HG02840 (cell line): Measurements from ENCODE around the gene AMBN.
"Not testable (repeated sequence)": the region's sequence is repeated elsewhere in the genome, so short reads cannot be mapped to it uniquely, and the experiment has no call there.

Experiments used
- ATAC-seq: cut with Tn5 transposase; IDR thresholded peaks from one replicate; pipeline ENCODE4 v1.9.1; 2021; ENCODE audit warnings: mild to moderate bottlenecking, moderate library complexity, moderate number of reproducible peaks; ENCODE audit not compliant: unreplicated experiment, low FRiP score

The AMBN gene

DNA sequence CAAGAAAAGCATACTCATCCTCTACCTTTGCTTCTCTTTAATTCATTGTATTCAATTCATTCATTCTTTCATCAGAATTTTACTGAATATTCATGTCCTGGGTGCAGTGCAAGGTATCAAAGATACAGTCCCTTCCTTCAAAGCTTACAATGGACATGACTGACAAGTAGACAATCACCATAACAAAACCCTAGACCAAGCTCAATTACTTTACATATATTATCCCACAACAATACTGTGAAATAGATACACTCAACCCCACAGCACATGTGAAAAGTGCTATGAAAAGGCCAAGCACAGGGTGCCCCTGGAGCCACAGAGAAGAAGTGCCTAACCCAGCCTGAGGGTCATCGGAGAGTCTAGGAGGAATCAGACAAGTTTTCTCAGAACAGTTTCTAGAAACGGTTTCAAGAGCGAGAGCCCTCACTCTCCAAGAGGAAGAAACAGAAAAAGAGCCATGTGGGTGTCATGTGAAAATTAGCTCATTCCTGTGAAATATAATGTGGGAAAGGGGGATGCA is 15.3 kb downstream of the AMBN start:
- ATAC-seq, result no peak

DNA sequence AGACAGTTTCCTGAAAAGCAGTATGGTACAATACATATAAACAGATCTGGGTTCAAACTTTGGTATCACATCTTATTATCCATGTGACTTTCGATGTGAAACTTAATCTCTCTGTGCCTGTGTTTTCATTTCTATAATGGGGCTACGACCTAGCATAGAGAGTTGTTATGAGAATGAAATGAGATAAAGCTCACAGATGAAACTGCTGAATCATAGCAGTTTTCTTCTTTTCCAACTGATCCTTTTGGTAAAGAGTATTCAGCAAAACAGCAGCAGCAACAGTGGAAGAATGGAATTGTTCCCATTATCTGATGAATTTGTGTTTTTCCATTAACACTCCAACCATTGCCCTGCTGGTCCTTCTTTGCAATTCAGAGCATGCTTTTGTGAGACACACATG is 16.3 kb downstream of the AMBN start:
- no peak for ATAC-seq

DNA sequence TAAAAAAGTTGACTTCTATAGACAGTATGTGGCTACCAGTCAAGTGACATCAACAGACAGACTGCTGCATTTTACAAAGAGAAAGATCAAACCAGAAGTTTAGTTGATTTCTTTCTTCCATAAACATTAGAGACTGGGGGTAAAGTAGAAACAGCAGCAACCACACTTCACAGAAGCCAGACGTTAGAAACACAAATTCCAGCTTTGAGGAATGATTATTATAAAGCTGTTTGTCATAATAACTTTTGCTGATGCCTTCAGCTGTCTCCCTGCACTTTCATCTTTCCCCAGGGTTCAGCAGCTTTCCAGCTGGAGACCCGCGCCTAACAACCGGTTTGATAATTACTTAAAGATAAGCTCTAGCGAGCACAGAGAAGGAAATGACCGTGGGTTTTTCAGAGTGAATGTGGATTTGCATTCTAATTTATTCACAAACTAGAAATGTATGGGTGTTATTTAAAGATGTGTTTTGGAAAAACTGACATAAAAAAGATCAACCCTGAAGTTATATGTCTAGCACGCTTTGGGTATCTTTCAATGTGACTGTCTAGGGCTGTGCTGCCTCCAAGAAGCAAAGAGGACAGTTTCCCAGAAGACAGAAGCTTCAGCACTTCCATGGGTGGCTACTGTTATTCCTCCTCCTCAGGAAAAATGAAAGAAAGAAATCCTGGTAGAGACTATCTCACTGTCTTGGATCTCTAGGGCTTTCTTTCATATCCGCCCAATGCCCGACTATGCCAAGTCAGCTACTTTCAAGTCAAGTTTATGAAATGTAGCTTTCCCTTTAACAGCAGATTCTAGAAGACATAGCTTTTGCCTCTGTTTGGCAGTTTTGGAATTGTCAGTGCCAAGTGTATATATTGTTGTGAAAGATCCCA is 21.5 kb downstream of the AMBN start:
- ATAC-seq, result peak; percentile 80

DNA sequence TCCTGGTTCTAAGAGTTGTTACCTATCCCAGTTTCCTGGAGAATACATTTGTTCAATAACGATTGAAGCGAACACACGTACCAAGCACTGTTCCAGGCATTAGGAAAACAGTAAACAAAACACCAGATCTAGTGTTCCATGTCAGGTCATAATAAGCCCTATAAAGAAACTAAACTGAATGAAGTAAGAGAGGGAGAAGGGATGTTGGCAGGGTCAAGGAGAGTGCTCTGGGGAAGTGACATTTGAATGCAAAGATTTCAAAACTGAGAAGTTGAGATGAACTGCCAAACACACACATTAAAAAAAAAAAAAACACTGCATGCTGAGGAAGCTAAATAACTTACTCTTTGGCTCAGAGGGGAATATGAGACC is 22.1 kb downstream of the AMBN start:
- ATAC-seq, result no peak

DNA sequence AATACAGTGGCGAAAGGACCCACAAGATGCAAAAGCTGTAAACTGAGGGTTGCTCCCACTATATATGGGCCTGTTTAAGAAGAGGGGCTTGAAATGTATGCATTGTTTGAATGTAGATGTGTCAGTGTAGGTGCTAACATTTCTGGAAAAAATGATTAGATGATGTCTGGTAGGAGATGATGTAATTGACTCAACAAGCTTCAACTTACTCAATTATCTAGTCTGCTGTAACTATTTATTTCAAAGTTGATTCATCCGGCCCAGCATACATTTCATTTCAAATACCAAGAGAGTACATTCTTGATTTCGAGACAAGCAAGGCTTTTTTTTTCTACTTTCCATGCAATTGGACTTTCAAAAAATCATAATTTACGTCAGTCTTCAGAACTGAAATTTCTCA is 27.2 kb downstream of the AMBN start:
- ATAC-seq, result no peak

DNA sequence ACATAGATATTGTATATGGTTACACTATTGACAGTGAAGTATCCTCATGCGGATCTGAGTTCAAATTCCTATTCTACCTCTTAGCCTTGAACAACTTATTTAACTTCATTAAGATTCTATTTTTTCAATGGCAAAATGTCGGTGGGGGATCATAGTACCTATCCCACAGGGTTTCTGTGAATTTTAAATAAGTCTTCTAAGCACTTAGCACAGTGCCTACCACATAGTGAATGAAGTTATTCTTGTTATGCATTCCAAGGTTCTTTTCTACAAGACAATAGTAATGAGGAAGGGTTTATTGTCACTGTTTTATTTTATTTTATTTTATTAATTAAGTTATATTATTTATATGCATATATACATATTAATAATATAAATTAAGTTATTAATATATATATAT is 27.7 kb downstream of the AMBN start:
- ATAC-seq, result no peak

DNA sequence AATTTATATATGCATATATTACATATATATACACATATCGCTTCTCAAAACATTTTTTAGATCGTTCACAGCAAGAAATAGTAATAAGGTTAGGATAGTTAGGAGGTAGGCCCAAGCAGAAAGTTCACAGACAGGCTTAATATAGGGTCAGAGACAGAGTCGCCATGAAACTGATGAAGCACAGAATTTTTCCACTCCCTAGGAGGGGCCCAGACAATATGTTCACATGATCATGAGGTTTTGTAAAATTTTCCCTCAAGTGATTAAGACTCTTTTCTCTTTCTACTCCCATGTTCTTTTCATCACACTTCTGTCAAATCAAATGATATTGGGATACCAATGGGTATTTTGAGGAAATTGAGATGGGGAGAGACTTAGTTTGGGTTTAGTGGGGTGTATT is 31.3 kb downstream of the AMBN start:
- no peak for ATAC-seq

DNA sequence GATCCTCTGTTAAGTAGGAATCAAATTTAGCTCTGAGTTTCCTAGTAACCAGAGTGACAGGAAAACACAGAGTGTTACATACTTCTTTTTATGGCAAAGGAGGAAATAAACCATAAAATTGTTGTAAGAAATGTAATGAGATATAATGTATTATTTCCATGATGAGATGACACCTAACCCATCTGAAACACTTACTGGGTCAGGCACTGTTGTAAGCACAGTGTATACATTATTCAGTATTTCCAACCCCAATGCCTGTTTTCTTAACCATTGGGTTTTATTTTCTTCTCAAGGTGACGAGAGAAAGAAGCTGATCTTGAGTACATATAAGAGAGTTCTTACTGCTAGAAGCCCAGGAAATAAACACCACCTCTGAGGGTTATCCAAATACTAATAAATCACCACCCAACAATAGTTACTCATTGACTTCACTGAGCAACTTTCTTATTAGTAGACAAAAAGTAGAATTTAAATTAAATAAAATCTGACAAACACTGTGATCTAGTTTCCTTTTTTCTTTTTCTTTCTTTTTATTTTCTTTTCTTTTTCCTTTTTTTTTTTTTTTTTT is 32.3 kb downstream of the AMBN start:
- no peak for ATAC-seq

DNA sequence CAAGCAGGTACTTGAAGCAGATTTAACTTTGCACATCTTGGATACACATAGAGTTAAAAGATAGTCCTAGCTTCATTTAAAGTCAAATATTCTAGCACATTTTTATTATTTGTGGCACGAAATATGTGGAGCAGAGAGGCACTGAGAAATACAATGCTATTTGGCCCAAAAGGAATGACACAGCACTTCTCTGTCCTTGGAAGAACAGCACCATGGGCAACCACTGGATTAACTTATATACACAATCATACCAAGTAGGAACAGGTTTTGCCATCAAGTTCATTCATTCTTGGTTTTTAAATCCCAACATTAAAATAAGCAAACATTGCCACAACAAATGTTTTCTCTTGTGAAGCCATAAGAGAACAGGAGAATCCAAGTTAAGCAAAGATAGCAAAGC is 35.6 kb downstream of the AMBN start:
- ATAC-seq, result no peak

DNA sequence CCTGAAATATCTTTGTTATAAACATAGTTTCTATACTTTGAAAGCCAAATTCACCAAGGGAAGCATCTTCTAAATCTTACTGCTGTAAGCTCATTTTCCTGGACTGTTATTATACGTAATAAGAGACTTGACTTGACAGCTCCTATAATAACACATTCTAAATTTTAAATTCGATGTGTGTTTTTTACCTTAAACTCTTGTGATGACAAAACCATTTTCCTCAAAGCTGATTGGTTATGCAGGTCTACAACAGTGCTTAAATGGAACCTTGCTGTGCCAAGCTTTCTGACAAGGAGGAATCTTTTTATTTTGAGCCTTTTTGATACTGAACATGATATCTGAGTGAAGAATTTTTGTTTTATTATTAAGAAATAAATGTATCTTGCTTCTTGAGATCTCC is 36.4 kb downstream of the AMBN start, which contains the start of gene ENAM:
ENAM (plus strand) TSS at position 301 of the 400 bp plus-strand sequence. CDS start 757 bp downstream, outside the sequence.
- no peak for ATAC-seq

DNA sequence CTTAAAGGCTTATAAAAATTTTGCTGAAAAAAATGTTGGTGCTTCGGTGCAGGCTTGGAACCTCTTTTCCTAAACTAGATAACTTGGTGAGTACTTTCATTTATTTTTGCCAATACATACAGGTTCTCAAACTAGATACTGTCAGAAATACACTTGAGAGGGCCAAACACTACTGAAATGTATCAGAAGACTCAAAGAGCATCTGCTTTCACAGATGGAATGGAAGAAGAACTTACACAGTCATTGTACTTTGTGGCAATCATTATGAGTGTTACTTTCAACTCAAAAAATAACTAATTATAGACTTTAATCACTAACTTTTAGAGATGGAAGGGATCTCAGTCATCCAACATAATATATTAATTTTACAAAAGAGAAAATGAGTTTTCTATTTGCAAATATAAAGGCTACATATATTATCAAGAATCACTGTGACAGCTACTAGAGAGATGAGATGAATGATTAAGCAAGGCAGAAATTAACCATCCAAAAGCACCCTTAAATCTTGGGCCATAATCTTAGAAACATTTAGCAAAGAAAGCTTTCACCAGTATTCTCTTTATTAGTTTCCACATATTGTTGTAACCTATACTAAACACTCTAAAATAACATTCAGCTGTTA is 37.5 kb downstream of the AMBN start:
- no peak for ATAC-seq

DNA sequence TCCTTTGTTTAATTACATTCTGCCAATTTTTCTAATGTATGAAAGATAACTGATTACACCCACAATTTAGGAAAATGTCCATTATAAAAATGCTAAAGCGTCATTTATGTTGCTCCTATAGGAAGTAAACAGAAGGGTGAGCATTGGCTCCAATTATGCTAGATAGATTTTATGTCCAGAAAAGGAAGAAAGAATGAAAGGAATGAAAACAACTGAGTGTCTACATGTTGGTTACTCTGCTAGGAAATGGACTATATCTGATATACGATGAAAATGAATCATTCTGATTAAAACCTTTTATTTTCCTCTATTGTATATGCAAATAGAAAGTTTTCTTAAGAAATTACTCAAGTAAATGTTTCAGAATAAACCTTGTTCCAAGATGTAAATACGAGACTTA is 38.1 kb downstream of the AMBN start:
- ATAC-seq, result no peak

DNA sequence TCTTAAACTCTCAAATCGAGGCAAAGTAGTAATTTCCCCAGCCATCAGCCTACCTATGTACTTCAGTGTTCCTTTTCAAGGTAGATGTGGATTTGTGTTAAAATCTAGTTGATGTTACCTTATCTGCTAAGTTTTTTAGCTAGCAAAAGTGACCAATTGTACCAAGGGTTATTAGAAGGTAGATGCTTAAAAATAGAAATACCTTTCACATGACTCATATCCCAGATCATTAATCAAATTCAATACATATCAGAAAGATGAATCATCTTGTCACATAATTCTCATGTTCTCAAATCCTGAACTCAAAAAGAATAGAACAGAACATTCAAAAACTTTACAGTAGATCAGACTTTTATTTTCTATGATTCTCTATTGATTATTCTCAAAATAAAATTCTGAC is 40.0 kb downstream of the AMBN start:
- ATAC-seq, result no peak

DNA sequence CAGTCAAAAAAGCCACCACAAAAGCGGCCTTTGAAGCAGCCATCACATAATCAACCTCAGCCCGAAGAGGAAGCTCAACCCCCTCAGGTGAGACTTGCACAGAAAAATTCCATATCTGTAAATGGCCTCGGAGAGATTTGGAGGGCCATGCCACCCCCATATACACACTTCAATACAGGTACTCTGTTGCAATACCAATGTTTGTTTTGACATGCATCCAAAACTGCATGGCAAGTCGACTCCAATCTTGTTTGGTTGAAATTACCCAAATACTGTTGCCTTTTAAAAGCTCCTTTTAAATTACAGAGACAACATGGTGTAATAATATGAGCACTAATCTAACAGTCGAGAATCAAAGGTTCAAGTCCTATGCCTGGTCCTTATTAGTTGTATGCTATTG is 42.4 kb downstream of the AMBN start:
- ATAC-seq, result no peak

DNA sequence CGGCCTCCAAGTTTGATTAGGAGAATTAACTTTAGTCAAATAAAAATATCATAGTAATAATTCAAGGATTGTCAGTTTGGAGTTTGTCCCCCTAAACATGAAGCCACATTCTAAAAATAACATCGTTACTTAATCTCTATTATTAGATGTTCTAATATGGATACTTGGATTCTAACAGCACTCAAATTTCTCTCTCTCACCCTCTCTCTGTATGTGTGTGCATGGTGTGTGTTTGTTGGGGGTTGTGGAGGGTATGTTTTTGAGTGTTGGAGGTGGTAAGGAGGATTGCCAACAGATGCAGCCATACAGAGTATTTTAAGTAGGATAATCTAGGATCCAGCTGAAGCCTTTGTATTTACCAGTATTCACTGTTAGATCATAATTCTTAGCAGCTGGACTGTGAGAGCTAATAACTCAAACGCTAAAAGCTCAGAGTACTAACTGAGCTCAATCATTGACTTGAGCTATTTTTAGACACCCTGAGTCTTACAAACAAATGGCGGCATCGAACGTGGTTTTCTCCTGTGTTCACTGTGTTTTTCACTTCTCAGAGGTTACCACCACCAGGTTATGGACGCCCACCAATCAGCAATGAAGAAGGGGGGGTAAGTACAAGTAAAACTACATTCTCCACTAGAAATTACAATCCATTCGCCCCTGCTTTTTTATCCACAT is 45.3 kb downstream of the AMBN start:
- no peak for ATAC-seq

DNA sequence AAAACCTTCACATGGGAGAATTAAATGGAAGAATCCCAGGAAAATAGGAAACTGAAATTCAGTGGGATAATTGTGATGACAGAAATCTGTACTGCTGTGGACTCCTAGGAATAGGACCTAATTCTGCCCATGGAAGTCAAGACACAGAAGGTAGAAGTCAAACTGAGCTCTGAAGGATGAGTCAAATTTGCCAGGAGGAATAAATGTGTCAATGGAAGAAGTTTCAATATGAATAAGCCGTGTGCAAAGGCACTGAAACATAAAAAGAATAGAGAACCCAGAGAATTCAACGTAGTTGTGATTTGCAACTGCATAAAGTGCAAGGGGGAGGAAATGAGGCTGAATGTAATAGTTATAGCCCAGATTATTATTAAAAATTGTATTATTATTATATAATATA is 48.1 kb downstream of the AMBN start:
- ATAC-seq, result no peak

DNA sequence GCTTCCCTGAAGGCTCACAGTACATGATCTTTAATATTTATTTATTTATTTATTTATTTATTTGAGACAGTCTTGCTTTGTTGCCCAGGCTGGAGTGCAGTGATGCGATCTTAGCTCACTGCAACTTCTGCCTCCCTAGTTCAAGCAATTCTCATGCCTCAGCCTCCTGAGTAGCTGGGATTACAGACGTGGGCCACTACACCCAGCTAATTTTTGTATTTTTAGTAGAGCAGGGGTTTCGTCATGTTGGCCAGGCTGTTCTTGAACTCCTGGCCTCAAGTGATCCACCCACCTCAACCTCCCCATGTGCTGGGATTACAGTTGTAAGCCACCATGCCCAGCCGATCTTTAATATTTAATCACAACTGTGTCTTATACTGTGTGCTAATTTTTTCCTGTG is 58.7 kb downstream of the AMBN start:
- not testable (repeated sequence) for ATAC-seq

DNA sequence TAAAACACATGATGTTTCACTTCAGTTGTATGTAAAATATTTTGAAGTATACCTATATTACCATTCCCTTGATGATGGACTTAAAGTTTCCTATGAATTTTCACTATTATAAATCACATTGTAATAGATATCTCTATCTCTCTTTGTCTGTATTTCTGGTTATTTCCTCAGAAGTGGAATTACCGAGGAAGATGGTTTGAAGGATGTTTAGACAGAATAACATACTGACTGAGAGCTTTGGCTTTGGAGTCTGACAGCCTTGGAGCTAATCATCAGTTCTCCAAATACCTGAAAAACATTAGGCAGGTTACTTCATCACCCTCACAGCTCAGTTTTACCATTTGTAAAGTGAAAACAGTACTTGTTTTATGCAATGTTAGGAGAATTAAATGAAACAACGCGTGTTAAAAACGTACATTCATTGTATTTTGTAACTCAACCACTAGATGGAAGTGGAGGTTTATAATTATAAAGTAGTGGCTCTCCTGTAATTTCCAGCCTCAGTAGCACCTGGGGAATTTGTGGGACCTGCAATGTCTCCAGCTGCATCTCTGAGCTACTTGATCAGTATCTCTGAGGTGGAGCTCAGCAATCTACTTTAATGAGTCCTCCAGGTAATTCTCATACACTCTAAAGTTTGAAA is 59.9 kb downstream of the AMBN start:
- ATAC-seq, result no peak

DNA sequence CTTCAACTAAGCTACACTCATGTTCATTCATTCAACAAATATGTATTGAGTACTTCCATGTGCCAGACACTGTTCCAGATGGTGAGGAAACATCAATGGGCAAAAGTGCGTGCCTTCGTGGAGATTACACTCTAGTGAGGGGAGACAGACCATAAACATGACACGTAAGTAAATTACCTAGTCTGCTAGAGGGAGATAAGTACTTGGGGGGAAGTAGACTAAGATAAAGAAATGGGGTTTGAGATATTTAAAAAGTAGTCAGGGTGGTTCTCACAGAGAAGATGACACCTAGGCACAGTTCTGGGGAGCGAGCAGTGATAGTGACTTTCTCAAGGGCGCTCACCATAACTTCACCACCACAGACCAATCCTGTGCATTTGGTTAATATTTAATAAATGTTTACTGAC is 62.6 kb downstream of the AMBN start:
- no peak for ATAC-seq
